Smooth muscle cell (in vitro differentiated cells): ENCODE measurements around the gene PLEKHN1. TPM values are rescaled to one million over a fixed set of nuclear protein-coding genes. Genes with fewer than 3 reads are reported as not detected.

Source experiments
- DNase-seq: peaks from one replicate; lab custom pipeline; 2025; ENCODE audit not compliant: unreplicated experiment; lab: John Stamatoyannopoulos, UW
- H2AFZ ChIP-seq: fragments of 200-600 bp; sonication (generic); 2 replicates; pipeline ENCODE4 v1.6.0; 2016; ENCODE audit warnings: antibody characterized with exemption, low read depth, mild to moderate bottlenecking
- H3F3A ChIP-seq: fragments of 200-600 bp; sonication (generic); 2 replicates; pipeline ENCODE4 v1.6.0; 2017; ENCODE audit warnings: antibody characterized with exemption, low read depth
- H3K27ac ChIP-seq: fragments of 200-600 bp; sonication (generic); 2 replicates; pipeline ENCODE4 v1.5.1; 2016; ENCODE audit warnings: low read depth, mild to moderate bottlenecking
- H3K27me3 ChIP-seq: fragments of 200-600 bp; sonication (generic); 2 replicates; pipeline ENCODE4 v1.6.1; 2016; ENCODE audit warnings: low read depth, mild to moderate bottlenecking
- H3K36me3 ChIP-seq: fragments of 200-600 bp; sonication (generic); 2 replicates; pipeline ENCODE4 v1.5.1; 2016; ENCODE audit warnings: low read depth
- H3K4me1 ChIP-seq: fragments of 200-600 bp; sonication (generic); 2 replicates; pipeline ENCODE4 v1.5.1; 2016; ENCODE audit warnings: low read depth
- H3K4me2 ChIP-seq: fragments of 200-600 bp; sonication (generic); 2 replicates; pipeline ENCODE4 v1.6.0; 2016; ENCODE audit warnings: mild to moderate bottlenecking
- H3K4me3 ChIP-seq: fragments of 200-600 bp; sonication (generic); 2 replicates; pipeline ENCODE4 v1.5.1; 2016; ENCODE audit warnings: mild to moderate bottlenecking
- H3K79me2 ChIP-seq: fragments of 200-600 bp; sonication (generic); 2 replicates; pipeline ENCODE4 v1.6.0; 2016; ENCODE audit warnings: low read depth, mild to moderate bottlenecking
- H3K9ac ChIP-seq: fragments of 200-600 bp; sonication (generic); 2 replicates; pipeline ENCODE4 v1.6.0; 2016; ENCODE audit warnings: low read depth
- H3K9me3 ChIP-seq: fragments of 200-600 bp; sonication (generic); replicated peaks from 2 replicates; pipeline ENCODE4 v1.5.1; 2016; ENCODE audit warnings: low read depth
- H4K20me1 ChIP-seq: fragments of 200-600 bp; sonication (generic); 2 replicates; pipeline ENCODE4 v1.6.0; 2016; ENCODE audit warnings: low read depth
- WGBS: methylation state at CpG from one replicate; pipeline ENCODE4 v1.1.7; 2016; ENCODE audit warnings: low lambda C conversion rate; 5-methylcytosine and 5-hydroxymethylcytosine counted together
- polyA plus RNA-seq: library from polyadenylated mRNA; unstranded; fragments of >200 nt; fragmentation: Nextera tagmentation; extraction: Ambion mirVana; gene quantifications from 2 replicates; pipeline ENCODE4 v1.2.1, GENCODE V29; 2016
- total RNA-seq: library from RNA; depleted of rRNA; stranded (reverse); fragments of >200 nt; gene quantifications from 2 replicates; pipeline ENCODE4 v1.2.3, GENCODE V29; 2014
- TF ChIP-seq, protein P1 (sequence below): fragments of 200-600 bp; sonication (generic); IDR thresholded peaks from 2 replicates; pipeline ENCODE4 v1.5.1; 2017; ENCODE audit warnings: borderline replicate concordance, mild to moderate bottlenecking, antibody characterized with exemption; ENCODE audit not compliant: insufficient read depth, poor library complexity, severe bottlenecking

The PLEKHN1 gene
- total and polyA plus RNA-seq, 2 experiments from 2014 or later: 2.6 to 5.2 TPM

DNA sequence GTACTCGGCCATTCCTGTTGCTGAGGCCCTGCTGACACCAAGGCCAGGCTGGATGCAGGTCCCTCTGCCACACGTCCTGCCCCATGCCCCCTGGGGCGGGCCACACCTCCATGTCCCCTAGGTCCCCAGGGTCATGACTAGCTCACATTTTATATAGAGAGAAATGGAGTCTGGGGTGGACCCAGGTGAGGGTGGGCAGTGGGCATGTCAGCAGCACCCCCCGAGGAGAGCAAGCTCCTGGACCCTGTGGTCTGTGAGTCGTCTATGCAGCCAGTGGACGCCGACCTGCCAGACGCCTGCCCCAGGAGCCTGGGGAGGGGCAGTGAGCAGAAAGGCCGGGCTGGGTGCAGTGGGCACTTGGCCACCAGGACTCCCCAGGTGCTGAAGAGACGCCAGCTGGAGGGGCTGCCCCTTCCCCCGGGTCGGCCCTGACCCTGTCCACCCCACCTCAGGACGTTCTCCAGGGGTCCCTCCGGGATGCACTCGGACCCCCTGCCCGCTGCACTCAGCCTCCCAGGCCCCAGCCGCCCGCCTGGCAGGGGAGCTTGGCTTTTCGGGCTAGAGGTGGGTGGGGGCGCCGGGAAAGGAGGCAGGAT lies 26.7 kb upstream of the PLEKHN1 start:
- Histone ChIP-seq H3K4me2 (peak overlapping the region; percentile 89), H3K36me3 (no peaks in the 10 kb centered on the region), H3K4me1 (peaks cover 33% of the 10 kb centered on the region), H3K9me3 (no peaks in the 10 kb centered on the region), H3K9ac (no peak overlapping the region), H3K79me2 (no peaks in the 10 kb centered on the region), H3K27ac (no peak overlapping the region), H3F3A (peaks cover 12% of the 10 kb centered on the region), H3K27me3 (no peaks in the 10 kb centered on the region), H2AFZ (no peak overlapping the region), H4K20me1 (peaks cover 11% of the 10 kb centered on the region), H3K4me3 (peak overlapping the region; percentile 47)
- no peak for DNase-seq
- WGBS: 38% methylated on average over 17 of the region's 21 CpGs
- TF ChIP-seq, protein P1, sequence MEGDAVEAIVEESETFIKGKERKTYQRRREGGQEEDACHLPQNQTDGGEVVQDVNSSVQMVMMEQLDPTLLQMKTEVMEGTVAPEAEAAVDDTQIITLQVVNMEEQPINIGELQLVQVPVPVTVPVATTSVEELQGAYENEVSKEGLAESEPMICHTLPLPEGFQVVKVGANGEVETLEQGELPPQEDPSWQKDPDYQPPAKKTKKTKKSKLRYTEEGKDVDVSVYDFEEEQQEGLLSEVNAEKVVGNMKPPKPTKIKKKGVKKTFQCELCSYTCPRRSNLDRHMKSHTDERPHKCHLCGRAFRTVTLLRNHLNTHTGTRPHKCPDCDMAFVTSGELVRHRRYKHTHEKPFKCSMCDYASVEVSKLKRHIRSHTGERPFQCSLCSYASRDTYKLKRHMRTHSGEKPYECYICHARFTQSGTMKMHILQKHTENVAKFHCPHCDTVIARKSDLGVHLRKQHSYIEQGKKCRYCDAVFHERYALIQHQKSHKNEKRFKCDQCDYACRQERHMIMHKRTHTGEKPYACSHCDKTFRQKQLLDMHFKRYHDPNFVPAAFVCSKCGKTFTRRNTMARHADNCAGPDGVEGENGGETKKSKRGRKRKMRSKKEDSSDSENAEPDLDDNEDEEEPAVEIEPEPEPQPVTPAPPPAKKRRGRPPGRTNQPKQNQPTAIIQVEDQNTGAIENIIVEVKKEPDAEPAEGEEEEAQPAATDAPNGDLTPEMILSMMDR: no peak

DNA sequence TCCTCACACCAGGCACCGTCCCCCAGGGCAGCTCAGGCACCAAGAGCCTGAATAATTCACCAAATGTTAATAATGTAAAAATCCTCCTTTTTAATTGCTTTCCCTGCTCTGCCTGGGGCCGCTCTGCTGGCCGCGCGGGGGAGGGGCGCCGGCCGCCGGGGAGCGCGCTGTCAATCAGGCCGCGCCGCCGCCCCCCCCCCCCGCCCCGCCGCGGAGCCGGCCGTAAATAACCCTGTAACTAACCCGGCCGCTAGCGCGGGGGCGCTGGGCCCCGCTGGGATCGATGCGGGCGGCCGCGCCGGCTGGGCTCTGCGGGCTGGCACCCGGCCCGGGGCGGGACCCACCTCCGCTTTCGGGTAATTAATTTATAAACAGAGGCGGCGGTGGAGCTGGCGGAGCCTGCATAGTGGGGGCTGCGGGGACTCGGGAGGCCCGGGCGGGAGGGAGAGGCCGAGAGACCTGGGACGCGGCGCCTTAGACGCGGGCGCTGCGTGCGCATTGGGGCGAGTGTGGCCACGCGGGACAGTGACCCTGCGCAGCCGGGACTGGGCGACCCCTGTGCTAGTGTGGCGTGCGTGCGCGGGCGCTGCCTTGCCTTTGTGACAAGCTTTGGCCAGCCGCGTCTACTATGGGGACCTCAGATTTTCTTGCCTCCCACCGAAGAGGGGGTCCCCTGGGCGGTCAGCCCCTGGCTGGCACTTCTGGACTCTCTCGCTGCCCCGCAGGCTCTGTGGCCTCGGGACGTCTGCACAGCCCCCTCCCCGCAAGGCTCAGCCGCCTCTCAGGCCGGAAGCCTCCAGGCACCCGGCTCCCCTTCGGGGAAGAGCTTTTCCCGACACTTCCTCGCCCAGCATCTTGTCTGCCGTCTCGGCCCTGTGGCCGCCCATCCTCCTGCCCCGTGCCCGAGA lies 25.9 kb upstream of the PLEKHN1 start:
- TF ChIP-seq, protein P1: no peak
- Histone ChIP-seq H3K36me3 (no peaks in the 10 kb centered on the region), H3K9ac (no peak overlapping the region), H3K4me3 (peak overlapping the region; percentile 47), H3F3A (peaks cover 12% of the 10 kb centered on the region), H3K79me2 (no peaks in the 10 kb centered on the region), H3K27ac (no peak overlapping the region), H4K20me1 (peaks cover 18% of the 10 kb centered on the region), H3K4me2 (peak overlapping the region; percentile 89), H3K27me3 (no peaks in the 10 kb centered on the region), H3K9me3 (no peaks in the 10 kb centered on the region), H2AFZ (no peak overlapping the region), H3K4me1 (peaks cover 28% of the 10 kb centered on the region)
- 1% methylated on average over 68 of the region's 86 CpGs for WGBS
- DNase-seq: peak; percentile 57

DNA sequence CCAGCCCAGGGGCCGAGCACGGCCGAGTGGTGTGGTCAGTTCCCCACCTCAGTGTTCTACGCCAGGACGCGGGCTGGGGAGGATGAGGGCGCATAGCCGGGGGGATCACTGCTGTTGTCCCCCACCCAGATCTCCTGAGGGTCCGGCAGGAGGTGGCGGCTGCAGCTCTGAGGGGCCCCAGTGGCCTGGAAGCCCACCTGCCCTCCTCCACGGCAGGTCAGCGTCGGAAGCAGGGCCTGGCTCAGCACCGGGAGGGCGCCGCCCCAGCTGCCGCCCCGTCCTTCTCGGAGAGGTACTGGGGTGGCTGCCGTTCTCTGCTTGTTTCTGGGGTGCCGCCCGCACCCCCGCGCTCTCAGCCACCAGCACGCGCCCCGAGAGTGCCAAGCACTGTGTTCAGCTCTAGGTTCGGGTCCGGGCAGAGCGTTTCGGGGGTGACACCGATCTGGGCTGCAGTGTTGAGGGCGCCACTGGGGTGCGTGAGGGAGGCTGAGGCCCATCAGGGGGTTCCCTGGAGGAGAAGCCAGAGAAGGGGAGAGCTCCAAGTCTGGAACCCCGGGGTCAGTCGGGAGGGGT lies 25.2 kb upstream of the PLEKHN1 start:
- no peak overlapping the region for H3K9ac ChIP-seq
- 8% methylated on average over 32 of the region's 36 CpGs for WGBS
- no peaks in the 10 kb centered on the region for H3K79me2 ChIP-seq
- no peaks in the 10 kb centered on the region for H3K9me3 ChIP-seq
- no peak for DNase-seq
- peaks cover 18% of the 10 kb centered on the region for H4K20me1 ChIP-seq
- H3K4me1 ChIP-seq: peaks cover 21% of the 10 kb centered on the region
- H3K36me3 ChIP-seq: no peaks in the 10 kb centered on the region
- H3K4me2 ChIP-seq: peak overlapping the region; percentile 89
- TF ChIP-seq, protein P1: no peak
- no peak overlapping the region for H3K27ac ChIP-seq
- H3K27me3 ChIP-seq: no peaks in the 10 kb centered on the region
- peaks cover 12% of the 10 kb centered on the region for H3F3A ChIP-seq
- H2AFZ ChIP-seq: no peak overlapping the region
- peak overlapping the region; percentile 47 for H3K4me3 ChIP-seq
